Esophagus muscularis mucosa (tissue), 3 donors: ENCODE data around the gene NTHL1.

ENCODE experiments used
- POLR2A ChIP-seq: fragments of 450-650 bp; IDR thresholded peaks from one replicate; pipeline ENCODE4 v1.6.1; 2017; ENCODE audit warnings: antibody characterized with exemption, moderate library complexity, mild to moderate bottlenecking, low read depth
- POLR2AphosphoS5 ChIP-seq, 2 donors: sonication (generic); formaldehyde crosslinking; IDR thresholded peaks; one replicate each; pipeline ENCODE4 v1.6.1; 2017; ENCODE audit warnings: antibody characterized with exemption in 2 of 2
- TF ChIP-seq, protein P1 (sequence below), 3 experiments: fragments of 200-600 bp in 2 of 3; fragments of 450-650 bp in 1 of 3; sonication (generic) in 2 of 3; IDR thresholded peaks; one replicate each; pipeline ENCODE4 v1.5.1; 2017 to 2019; ENCODE audit warnings: antibody characterized with exemption in 3 of 3, mild to moderate bottlenecking in 2 of 3, moderate library complexity in 1 of 3

GRCh38 chr16:2084895-2085625, 37.4 kb upstream of the NTHL1 start:
- TF ChIP-seq, protein P1, sequence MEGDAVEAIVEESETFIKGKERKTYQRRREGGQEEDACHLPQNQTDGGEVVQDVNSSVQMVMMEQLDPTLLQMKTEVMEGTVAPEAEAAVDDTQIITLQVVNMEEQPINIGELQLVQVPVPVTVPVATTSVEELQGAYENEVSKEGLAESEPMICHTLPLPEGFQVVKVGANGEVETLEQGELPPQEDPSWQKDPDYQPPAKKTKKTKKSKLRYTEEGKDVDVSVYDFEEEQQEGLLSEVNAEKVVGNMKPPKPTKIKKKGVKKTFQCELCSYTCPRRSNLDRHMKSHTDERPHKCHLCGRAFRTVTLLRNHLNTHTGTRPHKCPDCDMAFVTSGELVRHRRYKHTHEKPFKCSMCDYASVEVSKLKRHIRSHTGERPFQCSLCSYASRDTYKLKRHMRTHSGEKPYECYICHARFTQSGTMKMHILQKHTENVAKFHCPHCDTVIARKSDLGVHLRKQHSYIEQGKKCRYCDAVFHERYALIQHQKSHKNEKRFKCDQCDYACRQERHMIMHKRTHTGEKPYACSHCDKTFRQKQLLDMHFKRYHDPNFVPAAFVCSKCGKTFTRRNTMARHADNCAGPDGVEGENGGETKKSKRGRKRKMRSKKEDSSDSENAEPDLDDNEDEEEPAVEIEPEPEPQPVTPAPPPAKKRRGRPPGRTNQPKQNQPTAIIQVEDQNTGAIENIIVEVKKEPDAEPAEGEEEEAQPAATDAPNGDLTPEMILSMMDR (IDR thresholded peaks at IDR 0.05), result no peak
- TF ChIP-seq POLR2AphosphoS5 (IDR thresholded peaks at IDR 0.05) (no peak), POLR2A (no peak)
